Neutrophil (primary cell): ENCODE measurements around the gene ZMYND8.

Source experiments
- H3K27ac ChIP-seq: fragments of 200-600 bp; sonication (generic); 2 replicates; pipeline ENCODE4 v1.5.1; 2016; ENCODE audit warnings: mild to moderate bottlenecking, moderate library complexity
- H3K27me3 ChIP-seq: fragments of 200-600 bp; sonication (generic); 2 replicates; pipeline ENCODE4 v1.6.0; 2016; ENCODE audit warnings: mild to moderate bottlenecking
- H3K36me3 ChIP-seq: fragments of 200-600 bp; sonication (generic); 2 replicates; pipeline ENCODE4 v1.5.1; 2017
- H3K4me1 ChIP-seq, 2 experiments: fragments of 200-600 bp in 1 of 2; sonication (generic) in 1 of 2; 1 replicate in 1 of 2; 2 replicates in 1 of 2; pipeline versions ENCODE4 v1.5.1 to v1.6.1; 2013 to 2016; ENCODE audit warnings: low read depth in 1 of 2, low read length in 1 of 2, mild to moderate bottlenecking in 1 of 2, moderate library complexity in 1 of 2; ENCODE audit not compliant: control insufficient read depth in 1 of 2, insufficient read depth in 1 of 2
- H3K4me3 ChIP-seq, 2 experiments: fragments of 200-600 bp in 1 of 2; sonication (generic) in 1 of 2; 1 replicate in 1 of 2; 2 replicates in 1 of 2; pipeline ENCODE4 v1.5.1; 2013 to 2016; ENCODE audit warnings: low read depth in 1 of 2, low read length in 1 of 2, mild to moderate bottlenecking in 1 of 2, moderate library complexity in 1 of 2
- H3K9me3 ChIP-seq: fragments of 200-600 bp; sonication (generic); 2 replicates; pipeline ENCODE4 v1.5.1; 2016
- CTCF ChIP-seq: fragments of 200-600 bp; sonication (generic); IDR thresholded peaks from 2 replicates; pipeline ENCODE4 v1.5.1; 2016; ENCODE audit warnings: antibody characterized with exemption

Gene ZMYND8

GRCh38 chr20:47215653-47216397, 140.7 kb downstream of the ZMYND8 start:
- no peaks in the 10 kb centered on the region for H3K27me3 ChIP-seq
- H3K9me3 ChIP-seq = no peaks in the 10 kb centered on the region
- no peaks in the 10 kb centered on the region for H3K4me1 ChIP-seq
- no peak for TF ChIP-seq CTCF
- H3K27ac ChIP-seq = no peak overlapping the region
- no peak overlapping the region for H3K4me3 ChIP-seq
- peaks cover 88% of the 10 kb centered on the region for H3K36me3 ChIP-seq

GRCh38 chr20:47213966-47214365, 142.5 kb downstream of the ZMYND8 start:
- H3K36me3 ChIP-seq = peaks cover 89% of the 10 kb centered on the region
- no peaks in the 10 kb centered on the region for H3K9me3 ChIP-seq
- no peak overlapping the region for H3K27ac ChIP-seq
- no peaks in the 10 kb centered on the region for H3K4me1 ChIP-seq
- no peaks in the 10 kb centered on the region for H3K27me3 ChIP-seq
- no peak for TF ChIP-seq CTCF
- H3K4me3 ChIP-seq = no peak overlapping the region

- no peaks in the 10 kb centered on the region for H3K4me1 ChIP-seq
- TF ChIP-seq CTCF = no peak
- H3K9me3 ChIP-seq = no peaks in the 10 kb centered on the region
- H3K27ac ChIP-seq = no peak overlapping the region
- H3K4me3 ChIP-seq = no peak overlapping the region
- H3K27me3 ChIP-seq = no peaks in the 10 kb centered on the region
- H3K36me3 ChIP-seq = peaks cover 94% of the 10 kb centered on the region
Observed at GRCh38 chr20:47212606-47213207, 143.8 kb downstream of the ZMYND8 start.

- H3K27ac ChIP-seq = no peak overlapping the region
- no peaks in the 10 kb centered on the region for H3K4me1 ChIP-seq
- H3K27me3 ChIP-seq = no peaks in the 10 kb centered on the region
- TF ChIP-seq CTCF = no peak
- H3K9me3 ChIP-seq = no peaks in the 10 kb centered on the region
- peaks cover 78% of the 10 kb centered on the region for H3K36me3 ChIP-seq
- no peak overlapping the region for H3K4me3 ChIP-seq
Observed at GRCh38 chr20:47211036-47211435, 145.5 kb downstream of the ZMYND8 start.

GRCh38 chr20:47210470-47210869, 146.0 kb downstream of the ZMYND8 start:
- TF ChIP-seq CTCF = no peak
- Histone ChIP-seq H3K9me3 (no peaks in the 10 kb centered on the region), H3K4me1 (no peaks in the 10 kb centered on the region), H3K36me3 (peaks cover 73% of the 10 kb centered on the region), H3K4me3 (no peak overlapping the region), H3K27me3 (no peaks in the 10 kb centered on the region), H3K27ac (no peak overlapping the region)
